Stimulated activated CD8-positive, alpha-beta memory T cell treated with anti-CD3 and anti-CD28 coated beads, Interleukin-7, amount 100 ng/mL, for 48 hours (primary cell): ENCODE results near the gene PRXL2C.
"Not testable (repeated sequence)": the region's sequence is repeated elsewhere in the genome, so short reads cannot be mapped to it uniquely, and the experiment has no call there.

Experiments
- DNase-seq, 2 donors: peaks; one replicate each; pipeline ENCODE4 v3.0.0-alpha.2; 2020; ENCODE audit warnings: low read depth in 1 of 2; ENCODE audit errors: extremely low read depth in 1 of 2

The PRXL2C gene

GRCh38 chr9:96651626-96652025 is 3.5 kb downstream of the PRXL2C start:
- DNase-seq = no peak

GRCh38 chr9:96649620-96650324 is 5.3 kb downstream of the PRXL2C start:
- no peak for DNase-seq

GRCh38 chr9:96646081-96646991 is 8.8 kb downstream of the PRXL2C start:
- DNase-seq = no peak

- no peak for DNase-seq
Observed at GRCh38 chr9:96644137-96644536, 11.0 kb downstream of the PRXL2C start.

GRCh38 chr9:96641514-96641913 is 13.6 kb downstream of the PRXL2C start:
- no peak for DNase-seq

GRCh38 chr9:96638606-96639364 is 16.3 kb downstream of the PRXL2C start:
- DNase-seq = no peak

GRCh38 chr9:96636368-96636767 is 18.7 kb downstream of the PRXL2C start:
- DNase-seq = no peak

- not testable (repeated sequence) for DNase-seq
Observed at GRCh38 chr9:96633579-96633978, 21.5 kb downstream of the PRXL2C start.

GRCh38 chr9:96626912-96627311 is 28.2 kb downstream of the PRXL2C start:
- DNase-seq = no peak

- no peak for DNase-seq
Observed at GRCh38 chr9:96621618-96622017, 33.5 kb downstream of the PRXL2C start.

- DNase-seq = no peak
Observed at GRCh38 chr9:96620832-96621269, 34.3 kb downstream of the PRXL2C start.

GRCh38 chr9:96620181-96620514 is 35.0 kb downstream of the PRXL2C start:
- DNase-seq = no peak

GRCh38 chr9:96619491-96620180 is 35.5 kb downstream of the PRXL2C start, which contains the start of gene CDC14B:
CDC14B (minus strand) TSS chr9:96619843; CDS start chr9:96619378, 465 bp downstream.
- DNase-seq = peak; percentile 26 to 74

GRCh38 chr9:96619124-96619465 is 36.0 kb downstream of the PRXL2C start:
- no peak for DNase-seq

GRCh38 chr9:96618209-96619123 is 36.7 kb downstream of the PRXL2C start:
- DNase-seq = no peak

- DNase-seq = no peak
Observed at GRCh38 chr9:96617439-96618185, 37.5 kb downstream of the PRXL2C start.

- DNase-seq = no peak
Observed at GRCh38 chr9:96616817-96617438, 38.2 kb downstream of the PRXL2C start.

GRCh38 chr9:96615411-96615810 is 39.7 kb downstream of the PRXL2C start:
- no peak for DNase-seq

GRCh38 chr9:96614664-96615063 is 40.5 kb downstream of the PRXL2C start:
- not testable (repeated sequence) for DNase-seq
